Measurements from ENCODE around the gene SFXN5. TPM values are rescaled to one million over a fixed set of nuclear protein-coding genes. Genes with fewer than 3 reads are reported as not detected.

Gene SFXN5
- total RNA-seq, 1 experiment from 2014 or later = 25.9 TPM

GRCh38 chr2:73111073-73112025 lies 39.8 kb upstream of the SFXN5 start:
- peak; percentile 61 for DNase-seq (ENCODE audit: low spot score)
- peaks cover 5% of the 10 kb centered on the region for H3K9me3 Mint-ChIP-seq
- H3K27ac Mint-ChIP-seq = peak overlapping the region; percentile 57; the same call in 1 of the 2 replicates
- CTCF ChIA-PET = interaction anchor here (1.1 to 4.6 kb wide), 12 partner anchors 26 to 249 kb away, joined by 3 to 48 read pairs (median 8); no protein-coding TSS in a partner anchor
- peak; percentile 32 for ATAC-seq
- H3K4me1 Mint-ChIP-seq = peaks cover 26% of the 10 kb centered on the region
- peaks cover 21% of the 10 kb centered on the region for H3K27me3 Mint-ChIP-seq (ENCODE audit: low read depth)
- peaks cover 3% of the 10 kb centered on the region for H3K36me3 Mint-ChIP-seq
- peak overlapping the region; percentile 83 for H3K4me3 Mint-ChIP-seq
- TF ChIP-seq MAX (CRISPR knock-in tag; IDR thresholded peaks at IDR 0.05) (0 out of 2 replicates have a peak, but pooled peaks have one; percentile 46), NR1H2 (CRISPR knock-in tag; IDR thresholded peaks at IDR 0.05) (no peak), ARID4B (CRISPR knock-in tag; IDR thresholded peaks at IDR 0.05; ENCODE audit: borderline replicate concordance) (0 out of 2 replicates have a peak, but pooled peaks have one; percentile 6), ZNF512 (CRISPR knock-in tag; IDR thresholded peaks at IDR 0.05; ENCODE audit: borderline replicate concordance) (no peak), ZNF121 (CRISPR knock-in tag; IDR thresholded peaks at IDR 0.05) (peak; percentile 90)
- POLR2A ChIA-PET = interaction anchor here (1.8 kb wide), 1 partner anchor 40 kb away, joined by 6 read pairs; the partner anchor contains the start of gene SFXN5

GRCh38 chr2:73110168-73111072 lies 38.9 kb upstream of the SFXN5 start:
- Mint-ChIP-seq H3K4me3 (peak overlapping the region; percentile 83), H3K27ac (no peak overlapping the region; the same call in 1 of the 2 replicates), H3K27me3 (ENCODE audit: low read depth) (peaks cover 21% of the 10 kb centered on the region), H3K9me3 (peaks cover 5% of the 10 kb centered on the region), H3K4me1 (peaks cover 26% of the 10 kb centered on the region), H3K36me3 (peaks cover 3% of the 10 kb centered on the region)
- TF ChIP-seq FOXK1 (CRISPR knock-in tag; IDR thresholded peaks at IDR 0.05) (no peak), FOXP1 (CRISPR knock-in tag; IDR thresholded peaks at IDR 0.05; ENCODE audit: borderline replicate concordance) (no peak), CBFB (CRISPR knock-in tag; IDR thresholded peaks at IDR 0.05; ENCODE audit: low read depth) (no peak), NR1H2 (CRISPR knock-in tag; IDR thresholded peaks at IDR 0.05) (no peak)
- DNase-seq (ENCODE audit: low spot score) = no peak
- no peak for ATAC-seq
- POLR2A ChIA-PET = interaction anchor here (1.8 kb wide), 1 partner anchor 39 kb away, joined by 6 read pairs; the partner anchor contains the start of gene SFXN5
- CTCF ChIA-PET = interaction anchor here (1.1 to 4.6 kb wide), 10 partner anchors 25 to 248 kb away, joined by 3 to 48 read pairs (median 8); no protein-coding TSS in a partner anchor

GRCh38 chr2:73109431-73110167 lies 38.1 kb upstream of the SFXN5 start:
- ChIA-PET CTCF (interaction anchor here (4.3 kb wide), 1 partner anchor 24 kb away, joined by 40 read pairs; no protein-coding TSS in a partner anchor), POLR2A (no interaction called here)
- Mint-ChIP-seq H3K27me3 (ENCODE audit: low read depth) (peaks cover 14% of the 10 kb centered on the region), H3K4me3 (no peak overlapping the region; the same call in 1 of the 2 replicates), H3K9me3 (peaks cover 5% of the 10 kb centered on the region), H3K36me3 (no peaks in the 10 kb centered on the region; the same call in none of the 2 replicates), H3K4me1 (peaks cover 26% of the 10 kb centered on the region), H3K27ac (no peak overlapping the region)
- ATAC-seq (no peak), DNase-seq (ENCODE audit: low spot score) (no peak)
- TF ChIP-seq JUN (CRISPR knock-in tag; IDR thresholded peaks at IDR 0.05) (no peak), ZNF416 (CRISPR knock-in tag; IDR thresholded peaks at IDR 0.05) (no peak), AFF4 (CRISPR knock-in tag; IDR thresholded peaks at IDR 0.05; ENCODE audit: borderline replicate concordance) (no peak), GTF2I (CRISPR knock-in tag; conservative IDR thresholded peaks at IDR 0.05) (no peak)
